HepG2 (cell line): ENCODE results near the gene MRPL20. TPM values are rescaled to one million over a fixed set of nuclear protein-coding genes. Genes with fewer than 3 reads are reported as not detected.

Experiments used
- ARID3A ChIP-seq: IDR thresholded peaks from 2 replicates; pipeline ENCODE4 v1.6.1; 2012; ENCODE audit warnings: low read depth, low read length, improper control_type of control experiment
- CEBPZ ChIP-seq: IDR thresholded peaks from 2 replicates; pipeline ENCODE4 v1.6.1; 2012; ENCODE audit warnings: low read length, improper control_type of control experiment
- FOXO4 ChIP-seq: sonication (generic); formaldehyde crosslinking; conservative IDR thresholded peaks from 2 replicates; pipeline ENCODE4 v1.8.1; 2023; ENCODE audit warnings: missing genetic modification reagents
- GMEB1 ChIP-seq: sonication (generic); formaldehyde crosslinking; IDR thresholded peaks from 2 replicates; pipeline ENCODE4 v1.5.1; 2020; ENCODE audit warnings: missing genetic modification reagents, mild to moderate bottlenecking, borderline replicate concordance
- IRX3 ChIP-seq: sonication (generic); formaldehyde crosslinking; IDR thresholded peaks from 2 replicates; pipeline ENCODE4 v1.8.1; 2023; ENCODE audit warnings: mild to moderate bottlenecking, low read depth, missing genetic modification reagents, borderline replicate concordance
- JUND ChIP-seq: sonication (generic); formaldehyde crosslinking; IDR thresholded peaks from 2 replicates; pipeline ENCODE4 v1.8.0; 2022; ENCODE audit warnings: mild to moderate bottlenecking, missing genetic modification reagents
- MTF2 ChIP-seq: sonication (generic); formaldehyde crosslinking; IDR thresholded peaks from 2 replicates; pipeline ENCODE4 v1.5.0; 2020; ENCODE audit warnings: missing genetic modification reagents, borderline replicate concordance
- SAFB2 ChIP-seq: sonication (generic); formaldehyde crosslinking; IDR thresholded peaks from 2 replicates; pipeline ENCODE4 v1.5.1; 2020; ENCODE audit warnings: missing genetic modification reagents, low read depth, mild to moderate bottlenecking, borderline replicate concordance
- THYN1 ChIP-seq: sonication (generic); formaldehyde crosslinking; IDR thresholded peaks from 2 replicates; pipeline ENCODE4 v1.8.1; 2023; ENCODE audit warnings: low read depth, mild to moderate bottlenecking, moderate library complexity, missing genetic modification reagents, borderline replicate concordance
- TSC22D2 ChIP-seq: sonication (generic); formaldehyde crosslinking; IDR thresholded peaks from 2 replicates; pipeline ENCODE4 v1.5.1; 2020; ENCODE audit warnings: missing genetic modification reagents, mild to moderate bottlenecking, borderline replicate concordance
- ZBTB20 ChIP-seq: sonication (generic); formaldehyde crosslinking; IDR thresholded peaks from 2 replicates; pipeline ENCODE4 v1.8.1; 2023; ENCODE audit warnings: missing genetic modification reagents, low read depth, mild to moderate bottlenecking, borderline replicate concordance
- ZEB1 ChIP-seq: IDR thresholded peaks from 2 replicates; pipeline ENCODE4 v1.6.1; 2012; ENCODE audit warnings: mild to moderate bottlenecking, low read depth, inconsistent platforms; ENCODE audit not compliant: insufficient replicate concordance
- ZMYM3 ChIP-seq: sonication (generic); formaldehyde crosslinking; IDR thresholded peaks from 2 replicates; pipeline ENCODE4 v1.5.1; 2020; ENCODE audit warnings: mild to moderate bottlenecking, missing genetic modification reagents
- ZNF10 ChIP-seq: sonication (generic); formaldehyde crosslinking; IDR thresholded peaks from 2 replicates; pipeline ENCODE4 v1.4.0; 2020; ENCODE audit warnings: mild to moderate bottlenecking, low read depth, missing genetic modification reagents, borderline replicate concordance
- ZNF143 ChIP-seq: sonication (generic); formaldehyde crosslinking; IDR thresholded peaks from 2 replicates; pipeline ENCODE4 v1.4.0; 2020; ENCODE audit warnings: missing genetic modification reagents
- ZNF207 ChIP-seq: fragments of 450-650 bp; IDR thresholded peaks from 2 replicates; pipeline ENCODE4 v1.6.1; 2016; ENCODE audit warnings: antibody characterized with exemption, borderline replicate concordance
- ZNF564 ChIP-seq: sonication (generic); formaldehyde crosslinking; IDR thresholded peaks from 2 replicates; pipeline ENCODE4 v1.8.1; 2023; ENCODE audit warnings: mild to moderate bottlenecking, missing genetic modification reagents
- ZNF792 ChIP-seq: IDR thresholded peaks from 2 replicates; pipeline ENCODE4 v1.6.1; 2016
- ZNF841 ChIP-seq: sonication (generic); formaldehyde crosslinking; IDR thresholded peaks from 2 replicates; pipeline ENCODE4 v1.8.1; 2023; ENCODE audit warnings: missing genetic modification reagents, borderline replicate concordance
- polyA plus RNA-seq, 8 experiments: library from polyadenylated mRNA; depleted of rRNA in 3 of 8; stranded (reverse) in 7 of 8; unstranded in 1 of 8; fragments of >200 nt; fragmentation: Illumina TruSeq in 4 of 8; extraction: Trizol in 4 of 8; gene quantifications; 2 replicates each; pipeline versions ENCODE4 v1.2.1 to v1.2.3, GENCODE V29; 2011 to 2016; ENCODE audit warnings: low read depth in 4 of 8, missing spikeins in 1 of 8, mixed read lengths in 1 of 8; ENCODE audit not compliant: insufficient read depth in 1 of 8
- total RNA-seq, 5 experiments: library from RNA; depleted of rRNA; stranded (reverse); fragments of >200 nt; fragmentation: Illumina TruSeq; extraction: Trizol; gene quantifications; 2 replicates each; pipeline ENCODE4 v1.2.3, GENCODE V29; 2016; ENCODE audit warnings: low read depth in 1 of 5

Gene MRPL20
- total and polyA plus RNA-seq, 2 of the 13 experiments (the other 11 are each of a cell fraction or from before 2014, with no cell fraction given): 59.2 to 127 TPM

- no peak for TF ChIP-seq ARID3A
- TF ChIP-seq GMEB1 (CRISPR knock-in tag): peak; percentile 88
- TF ChIP-seq ZNF207: no peak
- TF ChIP-seq FOXO4 (CRISPR knock-in tag): no peak
- 0 out of 2 replicates have a peak, but pooled peaks have one; percentile 17 for TF ChIP-seq ZMYM3
- TF ChIP-seq ZBTB20: peak; percentile 75; the same call in 1 of the 2 replicates
- no peak for TF ChIP-seq CEBPZ
- TF ChIP-seq TSC22D2 (CRISPR knock-in tag): peak; percentile 74; the same call in 1 of the 2 replicates
- peak; percentile 62; the same call in 1 of the 2 replicates for TF ChIP-seq ZNF564
- TF ChIP-seq ZNF10 (CRISPR knock-in tag): no peak
- 0 out of 2 replicates have a peak, but pooled peaks have one; percentile 16 for TF ChIP-seq IRX3 (CRISPR knock-in tag)
- no peak for TF ChIP-seq JUND
- TF ChIP-seq THYN1 (CRISPR knock-in tag): no peak
- peak; percentile 90 for TF ChIP-seq SAFB2 (CRISPR knock-in tag)
- 0 out of 2 replicates have a peak, but pooled peaks have one; percentile 53 for TF ChIP-seq MTF2 (CRISPR knock-in tag)
- TF ChIP-seq ZNF792 (CRISPR knock-in tag): peak; percentile 42; the same call in 1 of the 2 replicates
- peak; percentile 28; the same call in 1 of the 2 replicates for TF ChIP-seq ZNF841 (CRISPR knock-in tag)
- TF ChIP-seq ZNF143: peak; percentile 96
- TF ChIP-seq ZEB1: no peak
These were observed at the start of gene MRPL20 (continued) for GRCh38 chr1:1406821-1407635.
